ENCODE results near the gene MAP2. TPM values are rescaled to one million over a fixed set of nuclear protein-coding genes. Genes with fewer than 3 reads are reported as not detected.

Gene MAP2
- total and polyA plus RNA-seq, 4 donors, result 0.70 to 4.2 (median 1.9) TPM

DNA sequence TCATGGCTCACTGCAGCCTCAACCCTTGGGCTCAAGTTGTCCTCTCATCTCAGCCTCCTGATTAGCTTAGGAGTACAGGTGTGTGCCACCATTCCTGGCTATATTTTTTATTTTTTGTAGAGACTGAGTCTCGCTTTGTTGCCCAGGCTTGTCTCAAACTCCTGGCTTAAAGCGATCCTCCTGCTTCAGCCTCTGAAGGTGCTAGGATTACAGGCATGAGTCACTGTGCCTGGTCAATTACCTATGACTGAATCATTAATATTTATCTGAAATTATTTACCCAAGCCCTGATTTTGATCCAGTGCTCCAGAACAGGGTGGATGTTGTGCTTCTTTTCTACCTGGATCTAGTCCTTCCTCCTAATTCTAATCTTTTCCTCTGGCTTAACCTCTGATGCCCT lies 87.8 kb downstream of the MAP2 start:
- TF ChIP-seq FOXA2 (IDR thresholded peaks at IDR 0.05), result no peak
- TF ChIP-seq HNF4A (conservative IDR thresholded peaks at IDR 0.05), result no peak
- WGBS, result 96% methylated on average over 2 of the region's 2 CpGs
- Histone ChIP-seq H3K4me3 (ENCODE audit: low read depth in 1 of 3, low read length in 3 of 3) (no peak overlapping the region), H3K27me3 (ENCODE audit: control insufficient read depth in 4 of 4, insufficient read depth in 4 of 4, low read length in 3 of 4) (no peaks in the 10 kb centered on the region), H3K36me3 (ENCODE audit: control insufficient read depth in 4 of 4, insufficient read depth in 3 of 4, low read depth in 1 of 4, low read length in 3 of 4) (no peaks in the 10 kb centered on the region), H3K9me3 (ENCODE audit: control insufficient read depth in 4 of 4, low read length in 3 of 4) (no peaks in the 10 kb centered on the region), H3K4me1 (ENCODE audit: control insufficient read depth in 4 of 4, insufficient read depth in 4 of 4, low read length in 3 of 4) (peaks cover 0 to 5% (median 0%) of the 10 kb centered on the region in 4 donors), H3K27ac (ENCODE audit: low read depth in 1 of 2, low read length in 2 of 2) (no peak overlapping the region), H3K9ac (ENCODE audit: low read depth in 1 of 2, low read length in 2 of 2) (no peak overlapping the region)
- DNase-seq (ENCODE audit: low spot score), result no peak

DNA sequence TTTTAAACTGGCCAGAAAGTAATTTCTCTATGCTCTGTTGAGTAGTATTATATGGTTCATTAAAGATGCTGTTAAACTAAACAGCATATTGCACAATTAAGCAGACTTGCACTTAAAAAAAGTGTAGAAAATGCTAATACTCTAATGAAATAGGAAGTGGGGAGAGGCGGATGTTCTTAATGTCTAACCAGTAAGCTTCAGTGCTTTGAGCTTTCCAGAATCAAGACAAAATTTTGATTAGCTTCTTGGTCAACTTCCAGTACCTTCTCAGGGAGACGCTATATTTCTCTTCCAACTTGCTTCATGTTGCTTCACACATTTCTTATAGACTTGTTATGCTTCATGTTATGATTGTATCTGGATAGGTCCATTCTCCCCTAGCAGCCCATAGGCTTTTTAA lies 89.1 kb downstream of the MAP2 start:
- H3K9ac ChIP-seq (ENCODE audit: low read depth in 1 of 2, low read length in 2 of 2), result no peak overlapping the region
- H3K27ac ChIP-seq (ENCODE audit: low read depth in 1 of 2, low read length in 2 of 2), result no peak overlapping the region
- WGBS, result 83% methylated on average over 2 of the region's 2 CpGs
- no peak overlapping the region for H3K4me3 ChIP-seq (ENCODE audit: low read depth in 1 of 3, low read length in 3 of 3)
- peaks cover 0 to 3% (median 0%) of the 10 kb centered on the region in 4 donors for H3K4me1 ChIP-seq (ENCODE audit: control insufficient read depth in 4 of 4, insufficient read depth in 4 of 4, low read length in 3 of 4)
- H3K9me3 ChIP-seq (ENCODE audit: control insufficient read depth in 4 of 4, low read length in 3 of 4), result no peaks in the 10 kb centered on the region
- no peak for TF ChIP-seq RAD21 (IDR thresholded peaks at IDR 0.05)
- no peak for TF ChIP-seq YY1 (IDR thresholded peaks at IDR 0.05)
- no peak for TF ChIP-seq MAX (IDR thresholded peaks at IDR 0.05)
- no peak for TF ChIP-seq HNF4A (conservative IDR thresholded peaks at IDR 0.05)
- TF ChIP-seq GABPA (IDR thresholded peaks at IDR 0.05 in 1 of 2, conservative IDR thresholded peaks at IDR 0.05 in 1 of 2), result no peak
- no peak for TF ChIP-seq SP1 (IDR thresholded peaks at IDR 0.05)
- TF ChIP-seq, protein P1, sequence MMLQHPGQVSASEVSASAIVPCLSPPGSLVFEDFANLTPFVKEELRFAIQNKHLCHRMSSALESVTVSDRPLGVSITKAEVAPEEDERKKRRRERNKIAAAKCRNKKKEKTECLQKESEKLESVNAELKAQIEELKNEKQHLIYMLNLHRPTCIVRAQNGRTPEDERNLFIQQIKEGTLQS (IDR thresholded peaks at IDR 0.05), result no peak
- no peak for TF ChIP-seq CTCF (IDR thresholded peaks at IDR 0.05; ENCODE audit: low read depth, low read length, missing input control)
- TF ChIP-seq, protein P2, sequence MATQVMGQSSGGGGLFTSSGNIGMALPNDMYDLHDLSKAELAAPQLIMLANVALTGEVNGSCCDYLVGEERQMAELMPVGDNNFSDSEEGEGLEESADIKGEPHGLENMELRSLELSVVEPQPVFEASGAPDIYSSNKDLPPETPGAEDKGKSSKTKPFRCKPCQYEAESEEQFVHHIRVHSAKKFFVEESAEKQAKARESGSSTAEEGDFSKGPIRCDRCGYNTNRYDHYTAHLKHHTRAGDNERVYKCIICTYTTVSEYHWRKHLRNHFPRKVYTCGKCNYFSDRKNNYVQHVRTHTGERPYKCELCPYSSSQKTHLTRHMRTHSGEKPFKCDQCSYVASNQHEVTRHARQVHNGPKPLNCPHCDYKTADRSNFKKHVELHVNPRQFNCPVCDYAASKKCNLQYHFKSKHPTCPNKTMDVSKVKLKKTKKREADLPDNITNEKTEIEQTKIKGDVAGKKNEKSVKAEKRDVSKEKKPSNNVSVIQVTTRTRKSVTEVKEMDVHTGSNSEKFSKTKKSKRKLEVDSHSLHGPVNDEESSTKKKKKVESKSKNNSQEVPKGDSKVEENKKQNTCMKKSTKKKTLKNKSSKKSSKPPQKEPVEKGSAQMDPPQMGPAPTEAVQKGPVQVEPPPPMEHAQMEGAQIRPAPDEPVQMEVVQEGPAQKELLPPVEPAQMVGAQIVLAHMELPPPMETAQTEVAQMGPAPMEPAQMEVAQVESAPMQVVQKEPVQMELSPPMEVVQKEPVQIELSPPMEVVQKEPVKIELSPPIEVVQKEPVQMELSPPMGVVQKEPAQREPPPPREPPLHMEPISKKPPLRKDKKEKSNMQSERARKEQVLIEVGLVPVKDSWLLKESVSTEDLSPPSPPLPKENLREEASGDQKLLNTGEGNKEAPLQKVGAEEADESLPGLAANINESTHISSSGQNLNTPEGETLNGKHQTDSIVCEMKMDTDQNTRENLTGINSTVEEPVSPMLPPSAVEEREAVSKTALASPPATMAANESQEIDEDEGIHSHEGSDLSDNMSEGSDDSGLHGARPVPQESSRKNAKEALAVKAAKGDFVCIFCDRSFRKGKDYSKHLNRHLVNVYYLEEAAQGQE (IDR thresholded peaks at IDR 0.05), result no peak
- H3K27me3 ChIP-seq (ENCODE audit: control insufficient read depth in 4 of 4, insufficient read depth in 4 of 4, low read length in 3 of 4), result no peaks in the 10 kb centered on the region
- DNase-seq (ENCODE audit: low spot score), result no peak
- H3K36me3 ChIP-seq (ENCODE audit: control insufficient read depth in 4 of 4, insufficient read depth in 3 of 4, low read depth in 1 of 4, low read length in 3 of 4), result no peaks in the 10 kb centered on the region

- H3K9ac ChIP-seq (ENCODE audit: low read depth in 1 of 2, low read length in 2 of 2), result no peak overlapping the region
- no peaks in the 10 kb centered on the region for H3K27me3 ChIP-seq (ENCODE audit: control insufficient read depth in 4 of 4, insufficient read depth in 4 of 4, low read length in 3 of 4)
- H3K27ac ChIP-seq (ENCODE audit: low read depth in 1 of 2, low read length in 2 of 2), result no peak overlapping the region
- no peaks in the 10 kb centered on the region for H3K9me3 ChIP-seq (ENCODE audit: control insufficient read depth in 4 of 4, low read length in 3 of 4)
- DNase-seq (ENCODE audit: low spot score), result no peak
- H3K36me3 ChIP-seq (ENCODE audit: control insufficient read depth in 4 of 4, insufficient read depth in 3 of 4, low read depth in 1 of 4, low read length in 3 of 4), result no peaks in the 10 kb centered on the region
- H3K4me3 ChIP-seq (ENCODE audit: low read depth in 1 of 3, low read length in 3 of 3), result no peak overlapping the region
- no peaks in the 10 kb centered on the region for H3K4me1 ChIP-seq (ENCODE audit: control insufficient read depth in 4 of 4, insufficient read depth in 4 of 4, low read length in 3 of 4)
- WGBS, result 67% methylated on average over 5 of the region's 5 CpGs
- no peak for TF ChIP-seq RAD21 (IDR thresholded peaks at IDR 0.05)
- no peak for TF ChIP-seq EGR1 (IDR thresholded peaks at IDR 0.05; ENCODE audit: low read depth in 2 of 2)
- no peak for TF ChIP-seq TAF1 (conservative IDR thresholded peaks at IDR 0.05)
- no peak for TF ChIP-seq NR2F2 (IDR thresholded peaks at IDR 0.05)
- TF ChIP-seq MAX (IDR thresholded peaks at IDR 0.05), result no peak
- TF ChIP-seq, protein P1 (IDR thresholded peaks at IDR 0.05), result no peak
- TF ChIP-seq, protein P2 (IDR thresholded peaks at IDR 0.05), result no peak
- no peak for TF ChIP-seq GABPA (IDR thresholded peaks at IDR 0.05 in 1 of 2, conservative IDR thresholded peaks at IDR 0.05 in 1 of 2)
- no peak for TF ChIP-seq FOXA1 (IDR thresholded peaks at IDR 0.05)
- no peak for TF ChIP-seq HNF4A (conservative IDR thresholded peaks at IDR 0.05)
- TF ChIP-seq HNF4G (IDR thresholded peaks at IDR 0.05), result no peak
Measured at GRCh38 chr2:209517436-209517835, 93.6 kb downstream of the MAP2 start.

All from liver (tissue), 9 donors.